GM12872 (cell line): ENCODE data around the gene ORAI3.

ENCODE experiments used
- CTCF ChIP-seq: IDR thresholded peaks from 3 replicates; pipeline ENCODE4 v1.5.1; 2011; ENCODE audit warnings: low read depth, mild to moderate bottlenecking, low read length, moderate library complexity; ENCODE audit not compliant: insufficient read depth

ORAI3 gene

DNA sequence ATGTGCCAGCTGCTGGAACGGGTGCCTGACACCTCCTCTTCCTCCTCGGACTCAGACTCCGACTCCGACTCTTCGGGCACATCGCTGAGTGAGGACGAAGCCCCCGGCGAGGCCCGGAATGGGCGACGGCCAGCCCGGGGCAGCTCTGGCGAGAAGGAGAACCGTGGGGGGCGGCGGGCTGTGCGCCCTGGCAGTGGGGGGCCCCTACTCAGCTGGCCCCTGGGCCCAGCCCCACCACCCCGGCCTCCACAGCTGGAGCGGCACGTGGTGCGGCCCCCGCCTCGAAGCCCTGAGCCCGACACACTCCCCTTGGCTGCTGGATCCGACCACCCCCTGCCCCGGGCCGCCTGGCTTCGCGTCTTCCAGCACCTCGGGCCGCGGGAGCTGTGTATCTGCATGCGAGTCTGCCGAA, 18.7 kb upstream of the ORAI3 start:
- no peak for TF ChIP-seq CTCF

DNA sequence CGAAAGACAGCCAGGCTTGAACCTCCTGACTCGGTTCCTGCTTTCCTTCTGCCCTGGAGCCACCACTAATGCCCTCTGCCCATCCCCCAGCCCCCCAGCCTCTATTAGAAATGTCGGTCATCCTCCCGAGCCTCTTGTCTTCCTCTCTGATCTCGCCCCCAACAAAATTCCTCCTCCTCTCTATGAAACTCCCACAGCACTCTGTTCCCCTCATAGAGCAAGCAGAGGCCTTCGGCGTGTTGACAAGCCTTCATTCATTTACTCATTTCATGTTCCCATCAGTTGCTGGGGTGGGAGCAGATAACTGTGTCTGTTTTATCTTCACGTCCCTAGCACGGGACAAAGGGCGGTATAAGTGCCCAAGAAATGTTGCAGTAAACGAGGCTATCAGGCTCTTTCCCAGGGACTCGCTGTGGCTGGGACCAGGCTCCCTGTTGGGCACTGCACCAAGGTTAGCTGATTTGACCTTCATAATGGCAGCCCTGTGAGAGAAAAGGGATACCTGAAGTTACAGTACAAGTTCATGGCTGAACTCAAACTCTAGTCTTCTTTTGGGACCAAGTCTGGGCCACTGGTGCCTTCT, 17.7 kb upstream of the ORAI3 start:
- no peak for TF ChIP-seq CTCF

- peak; percentile 75 for TF ChIP-seq CTCF
These were observed 13.9 kb upstream of the ORAI3 start for GRCh38 chr16:30934827-30935557.

DNA sequence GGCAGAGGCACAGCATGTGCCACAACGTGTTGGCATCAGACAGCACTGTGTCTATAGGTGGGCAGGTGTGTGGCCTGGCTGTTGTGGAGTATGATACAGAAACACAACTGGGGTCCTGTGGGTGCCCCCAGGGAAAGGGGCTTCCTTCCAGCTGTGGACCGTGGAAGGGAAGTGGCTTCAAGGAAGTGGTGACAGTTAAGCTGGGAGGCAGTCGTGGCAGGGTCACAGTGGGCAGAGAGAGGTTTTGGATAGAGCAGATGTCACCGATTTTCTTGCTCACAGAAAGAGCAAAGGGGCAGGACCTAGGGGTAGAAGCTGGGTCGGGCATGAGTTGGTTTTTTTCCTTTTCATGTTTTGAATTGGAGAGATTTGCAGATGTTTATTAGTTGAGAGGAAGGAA, 11.2 kb upstream of the ORAI3 start:
- TF ChIP-seq CTCF, result no peak

DNA sequence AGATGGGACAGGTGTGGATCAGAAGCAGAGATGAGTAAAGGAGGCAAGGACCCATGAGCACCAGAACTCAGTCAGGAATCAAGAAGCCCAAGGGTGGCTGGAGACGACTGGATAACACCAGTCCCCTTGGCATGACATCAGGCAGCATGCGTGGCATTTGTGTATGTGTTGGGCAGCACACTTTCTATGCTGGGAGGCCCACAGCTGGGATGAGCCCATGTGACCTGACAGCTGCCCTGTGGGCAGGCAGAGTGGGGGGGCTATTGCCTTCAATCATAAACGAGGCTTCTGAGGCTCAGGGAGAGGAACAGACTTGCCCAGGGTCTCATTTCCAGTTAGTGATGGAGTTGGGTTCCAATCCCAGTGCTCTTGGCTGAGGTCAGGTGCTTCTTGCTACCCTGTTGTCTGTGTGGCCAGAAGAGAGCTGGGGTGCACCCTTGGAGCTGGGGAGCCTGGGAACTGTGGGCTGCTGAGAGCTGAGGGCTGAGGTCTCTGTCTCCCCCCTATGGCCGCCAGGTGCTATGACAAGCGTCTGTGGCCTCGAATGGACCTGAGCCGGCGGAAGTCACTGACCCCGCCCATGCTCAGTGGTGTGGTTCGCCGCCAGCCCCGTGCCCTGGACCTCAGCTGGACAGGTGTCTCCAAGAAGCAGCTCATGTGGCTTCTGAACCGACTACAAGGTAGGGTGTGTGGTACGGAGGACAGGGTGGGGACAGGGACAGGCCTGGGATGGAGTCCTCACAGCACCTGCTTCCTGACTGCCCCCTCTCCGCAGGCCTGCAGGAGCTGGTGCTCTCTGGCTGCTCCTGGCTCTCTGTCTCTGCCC, 7.1 kb upstream of the ORAI3 start:
- TF ChIP-seq CTCF, result peak; percentile 99

GRCh38 chr16:30942426-30942806, 6.5 kb upstream of the ORAI3 start:
- no peak for TF ChIP-seq CTCF

DNA sequence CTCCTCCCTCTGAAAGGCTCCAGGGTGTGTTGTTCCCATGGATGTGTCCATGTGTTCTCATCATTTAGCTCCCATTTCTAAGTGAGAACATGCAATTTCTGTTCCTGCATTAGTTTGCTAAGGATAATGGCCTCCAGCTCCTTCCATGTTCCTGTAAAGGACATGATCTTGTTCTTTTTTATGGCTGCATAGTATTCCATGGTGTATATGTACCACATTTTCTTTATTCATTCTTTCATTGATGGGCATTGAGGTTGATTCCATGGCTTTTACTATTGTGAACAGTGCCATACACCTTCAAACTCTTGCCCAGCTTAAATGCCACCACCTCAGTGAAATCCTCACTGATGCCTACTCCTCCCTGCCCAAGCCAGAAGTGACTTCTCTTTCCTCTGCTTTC, 4.5 kb upstream of the ORAI3 start:
- TF ChIP-seq CTCF, result no peak
